GM12873 (cell line): ENCODE results near the gene CYP2A7.

Experiments
- CTCF ChIP-seq: IDR thresholded peaks from 2 replicates; pipeline ENCODE4 v1.5.1; 2012; ENCODE audit warnings: low read depth, mild to moderate bottlenecking, moderate library complexity, low read length, control low read depth; ENCODE audit not compliant: insufficient read depth; ENCODE audit errors: missing control alignments

CYP2A7 gene

GRCh38 chr19:40829205-40829604, 52.8 kb downstream of the CYP2A7 start:
- no peak for TF ChIP-seq CTCF

DNA sequence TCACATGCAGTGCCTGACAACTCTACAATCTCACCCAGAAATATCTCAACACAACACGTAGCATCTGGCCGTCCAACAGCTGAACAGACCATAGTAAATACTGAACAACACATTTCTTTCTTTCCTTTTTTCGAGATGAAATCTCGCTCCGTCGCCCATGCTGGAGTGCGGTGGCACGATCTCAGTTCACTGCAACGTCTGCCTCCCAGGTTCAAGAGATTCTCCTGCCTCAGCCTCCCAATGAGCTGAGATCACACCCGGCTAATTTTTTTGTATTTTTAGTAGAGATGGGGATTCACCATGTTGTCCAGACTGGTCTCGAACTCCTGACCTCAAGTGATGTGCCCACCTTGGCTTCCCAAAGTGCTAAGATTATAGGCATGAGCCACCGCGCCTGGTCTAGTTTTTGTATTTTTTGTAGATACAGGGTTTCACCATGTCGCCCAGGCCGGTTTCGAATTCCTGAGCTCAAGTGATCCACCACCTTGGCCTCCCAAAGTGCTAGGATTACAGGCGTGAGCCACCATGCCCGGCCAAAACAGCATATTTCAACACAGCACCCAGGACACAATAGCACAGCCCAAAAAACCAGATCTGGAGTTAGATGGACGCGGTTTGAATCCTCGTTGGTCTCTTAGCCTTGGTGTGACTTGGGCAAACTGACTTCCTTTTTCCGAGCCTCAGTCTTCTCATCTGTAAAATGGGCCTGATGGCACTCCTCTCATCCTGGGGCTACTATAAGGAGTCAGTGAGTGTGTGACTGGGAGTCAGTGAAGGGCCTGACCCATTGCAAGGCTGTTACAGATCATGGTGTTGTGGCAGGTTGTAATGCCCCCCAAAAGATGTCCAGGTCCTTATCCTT, 54.4 kb downstream of the CYP2A7 start:
- TF ChIP-seq CTCF: no peak
